ENCODE results near the gene ADAM29.
"Not testable (repeated sequence)": the region's sequence is repeated elsewhere in the genome, so short reads cannot be mapped to it uniquely, and the experiment has no call there.

Gene ADAM29

GRCh38 chr4:174973336-174973735 is 55.2 kb downstream of the ADAM29 start:
- Histone ChIP-seq H3K4me3 (ENCODE audit: low read depth, low read length) (no peak overlapping the region), H3K36me3 (ENCODE audit: control insufficient read depth, insufficient read depth, low read length) (no peaks in the 10 kb centered on the region), H3K27ac (no peak overlapping the region), H2AFZ (no peak overlapping the region), H3K9ac (no peak overlapping the region), H3K9me3 (ENCODE audit: control insufficient read depth, low read length) (no peaks in the 10 kb centered on the region), H3K27me3 (ENCODE audit: control insufficient read depth, insufficient read depth, low read length) (no peaks in the 10 kb centered on the region), H3K4me1 (no peaks in the 10 kb centered on the region), H3K4me2 (ENCODE audit: low read length) (no peak overlapping the region), H3K79me2 (no peaks in the 10 kb centered on the region)
- no peak for TF ChIP-seq CTCF (IDR thresholded peaks at IDR 0.05)

DNA sequence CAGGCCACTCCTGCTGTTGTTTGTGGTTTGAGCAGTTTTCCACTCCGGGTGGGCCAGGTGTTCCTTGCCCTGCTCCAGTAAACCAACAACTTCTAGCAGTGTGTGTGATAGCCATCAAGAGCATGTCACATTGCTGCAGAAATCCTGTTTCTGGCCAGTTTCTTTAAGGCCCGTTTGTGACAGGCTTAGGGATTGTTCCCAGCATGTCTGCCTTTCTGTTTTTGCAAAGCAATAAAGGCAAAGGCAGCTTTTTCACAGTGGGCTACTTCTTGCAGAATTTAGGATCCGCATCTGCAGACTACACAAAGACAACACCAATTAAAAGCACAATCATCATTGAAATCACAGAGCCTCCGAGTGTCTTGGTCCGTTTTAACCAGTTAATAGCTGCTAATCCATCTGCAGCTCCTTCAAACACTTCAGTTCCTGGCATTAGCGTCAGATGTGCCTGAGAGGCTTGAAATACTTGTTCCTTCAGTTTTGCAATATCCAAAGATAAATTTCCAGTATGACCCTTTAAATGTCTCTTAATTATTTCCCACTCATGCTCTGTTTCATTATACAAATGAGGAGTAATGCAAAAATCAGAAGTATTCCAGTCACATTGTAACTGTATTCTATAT is 65.1 kb downstream of the ADAM29 start:
- Histone ChIP-seq H3K4me1 (no peaks in the 10 kb centered on the region), H3K27me3 (ENCODE audit: control insufficient read depth, insufficient read depth, low read length) (no peaks in the 10 kb centered on the region), H3K4me3 (ENCODE audit: low read depth, low read length) (no peak overlapping the region), H3K27ac (no peak overlapping the region), H3K4me2 (ENCODE audit: low read length) (no peak overlapping the region), H3K36me3 (ENCODE audit: control insufficient read depth, insufficient read depth, low read length) (no peaks in the 10 kb centered on the region), H3K79me2 (no peaks in the 10 kb centered on the region), H2AFZ (no peak overlapping the region), H3K9me3 (ENCODE audit: control insufficient read depth, low read length) (no peaks in the 10 kb centered on the region), H3K9ac (no peak overlapping the region)
- TF ChIP-seq CTCF (IDR thresholded peaks at IDR 0.05), result no peak

DNA sequence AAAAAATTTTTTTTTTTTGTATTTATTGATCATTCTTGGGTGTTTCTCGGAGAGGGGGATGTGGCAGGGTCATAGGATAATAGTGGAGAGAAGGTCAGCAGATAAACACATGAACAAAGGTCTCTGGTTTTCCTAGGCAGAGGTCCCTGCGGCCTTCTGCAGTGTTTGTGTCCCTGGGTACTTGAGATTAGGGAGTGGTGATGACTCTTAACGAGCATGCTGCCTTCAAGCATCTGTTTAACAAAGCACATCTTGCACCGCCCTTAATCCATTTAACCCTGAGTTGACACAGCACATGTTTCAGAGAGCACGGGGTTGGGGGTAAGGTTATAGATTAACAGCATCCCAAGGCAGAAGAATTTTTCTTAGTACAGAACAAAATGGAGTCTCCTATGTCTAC is 65.7 kb downstream of the ADAM29 start:
- H2AFZ ChIP-seq; H3K27ac ChIP-seq; H3K27me3 ChIP-seq (ENCODE audit: control insufficient read depth, insufficient read depth, low read length); H3K79me2 ChIP-seq; H3K4me2 ChIP-seq (ENCODE audit: low read length); H3K4me3 ChIP-seq (ENCODE audit: low read depth, low read length); H3K4me1 ChIP-seq; H3K9me3 ChIP-seq (ENCODE audit: control insufficient read depth, low read length); H3K9ac ChIP-seq; H3K36me3 ChIP-seq (ENCODE audit: control insufficient read depth, insufficient read depth, low read length): not testable (repeated sequence)

GRCh38 chr4:174989791-174990190 is 71.6 kb downstream of the ADAM29 start:
- Histone ChIP-seq H3K27ac (no peak overlapping the region), H3K27me3 (ENCODE audit: control insufficient read depth, insufficient read depth, low read length) (no peaks in the 10 kb centered on the region), H3K36me3 (ENCODE audit: control insufficient read depth, insufficient read depth, low read length) (no peaks in the 10 kb centered on the region), H3K4me1 (no peaks in the 10 kb centered on the region), H3K4me2 (ENCODE audit: low read length) (no peak overlapping the region), H3K79me2 (no peaks in the 10 kb centered on the region), H3K9ac (no peak overlapping the region), H3K9me3 (ENCODE audit: control insufficient read depth, low read length) (no peaks in the 10 kb centered on the region), H2AFZ (no peak overlapping the region), H3K4me3 (ENCODE audit: low read depth, low read length) (no peak overlapping the region)
- no peak for TF ChIP-seq CTCF (IDR thresholded peaks at IDR 0.05)

DNA sequence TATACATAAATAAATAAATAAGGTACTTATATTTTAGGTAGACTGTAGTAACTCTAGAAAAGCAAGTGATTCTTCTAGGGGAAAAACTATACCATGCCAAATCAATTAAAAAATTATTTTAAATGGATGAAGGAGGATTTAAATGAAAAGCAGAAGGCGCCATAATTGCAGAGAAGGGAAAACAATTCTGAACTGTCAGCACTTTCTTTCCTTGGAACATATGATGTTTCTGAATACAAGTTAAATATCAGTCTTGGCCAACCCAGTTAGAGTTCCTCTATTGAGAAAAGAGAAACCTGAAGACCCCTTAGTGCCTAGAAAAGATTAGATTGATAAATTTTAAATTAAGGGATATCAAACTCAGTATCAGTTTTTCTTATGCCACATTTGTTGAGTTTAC is 75.8 kb downstream of the ADAM29 start:
- no peak for TF ChIP-seq CTCF (IDR thresholded peaks at IDR 0.05)
- Histone ChIP-seq H3K79me2 (no peaks in the 10 kb centered on the region), H3K4me2 (ENCODE audit: low read length) (no peak overlapping the region), H3K9me3 (ENCODE audit: control insufficient read depth, low read length) (no peaks in the 10 kb centered on the region), H3K4me3 (ENCODE audit: low read depth, low read length) (no peak overlapping the region), H3K36me3 (ENCODE audit: control insufficient read depth, insufficient read depth, low read length) (no peaks in the 10 kb centered on the region), H2AFZ (no peak overlapping the region), H3K4me1 (no peaks in the 10 kb centered on the region), H3K9ac (no peak overlapping the region), H3K27me3 (ENCODE audit: control insufficient read depth, insufficient read depth, low read length) (no peaks in the 10 kb centered on the region), H3K27ac (no peak overlapping the region)

All from parathyroid adenoma (tissue), 2 donors.